Measurements from ENCODE around the gene MNT. TPM values are rescaled to one million over a fixed set of nuclear protein-coding genes. Genes with fewer than 3 reads are reported as not detected.

The MNT gene
- polyA plus RNA-seq, 3 donors, result 0.28 to 42.4 (median 1.3) TPM

DNA sequence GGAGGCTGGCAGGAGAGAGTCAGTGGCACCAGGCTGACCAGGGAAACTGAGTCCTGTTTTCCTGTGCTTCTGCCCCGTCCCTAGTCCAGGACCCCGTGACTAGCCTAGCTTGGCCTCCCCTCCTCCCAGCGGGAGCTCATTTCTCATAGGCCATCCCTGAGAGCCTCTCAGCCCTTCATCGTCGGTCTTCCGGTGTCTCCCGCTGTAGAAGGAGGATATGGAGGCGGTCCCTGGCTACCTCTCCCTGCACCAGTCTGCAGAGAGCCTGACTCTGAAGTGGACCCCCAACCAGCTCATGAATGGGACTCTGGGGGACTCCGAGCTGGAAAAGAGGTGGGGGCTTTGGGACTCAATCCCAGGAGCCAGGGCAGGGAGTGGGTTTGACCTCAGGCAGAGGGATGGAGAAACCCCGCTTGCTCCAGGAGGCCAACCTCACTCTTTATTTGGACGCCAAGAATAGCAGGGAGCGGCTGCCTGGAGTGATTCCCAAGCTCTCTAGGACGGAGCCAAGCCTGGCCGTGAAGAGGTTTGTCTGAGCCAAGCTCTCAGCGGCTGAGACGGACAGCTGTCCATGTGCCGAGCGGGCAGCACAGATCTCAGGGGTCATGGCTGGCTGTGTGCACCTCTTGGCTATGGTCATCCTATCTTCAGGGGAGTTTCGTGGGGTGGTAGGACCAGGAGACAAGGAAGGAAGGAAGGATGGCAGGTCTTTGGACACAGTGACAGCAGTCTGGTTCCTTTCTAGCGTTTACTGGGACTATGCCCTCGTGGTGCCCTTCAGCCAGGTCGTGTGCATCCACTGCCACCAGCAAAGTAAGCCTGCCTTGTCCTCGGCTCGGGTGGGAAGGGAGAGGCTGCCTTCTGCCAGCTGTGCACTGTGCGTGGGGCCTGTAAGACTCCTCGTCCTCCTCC, 36.8 kb downstream of the MNT start:
- Mint-ChIP-seq H3K27ac (peak overlapping the region in 1 of 7 donors; percentile 42), H3K4me1 (peaks cover 6% of the 10 kb centered on the region), H3K36me3 (peaks cover 33 to 49% of the 10 kb centered on the region in 2 donors), H3K9me3 (peaks cover 0 to 3% (median 0%) of the 10 kb centered on the region in 7 donors), H3K27me3 (ENCODE audit: low read depth in 3 of 3) (peaks cover 0 to 2% (median 1%) of the 10 kb centered on the region in 3 donors), H3K4me3 (no peak overlapping the region)
- 95% methylated on average over 17 of the region's 26 CpGs for WGBS (ENCODE audit: insufficient coverage)
- H3K27ac ChIP-seq (ENCODE audit: low read depth in 1 of 2, low read length in 2 of 2), result no peak overlapping the region
- DNase-seq, result no peak
- TF ChIP-seq CTCF (IDR thresholded peaks at IDR 0.05), result no peak
- H3K4me1 ChIP-seq (ENCODE audit: control insufficient read depth in 1 of 2, insufficient read depth in 2 of 2, low read length in 2 of 2), result no peaks in the 10 kb centered on the region
- no peak overlapping the region for H3K4me3 ChIP-seq (replicated peaks in 1 of 3; ENCODE audit: low read depth in 2 of 3, low read length in 3 of 3)
- no peak overlapping the region for H3K4me2 ChIP-seq (replicated peaks; ENCODE audit: extremely low read depth, low read length, poor library complexity, severe bottlenecking)
- H4K20me1 ChIP-seq (ENCODE audit: insufficient read depth, low read length), result no peaks in the 10 kb centered on the region
- H3K27me3 ChIP-seq (ENCODE audit: control insufficient read depth in 2 of 2, insufficient read depth in 2 of 2, low read length in 2 of 2), result no peaks in the 10 kb centered on the region
- H3K79me2 ChIP-seq (ENCODE audit: insufficient read depth, low read length), result no peaks in the 10 kb centered on the region
- H2AFZ ChIP-seq (ENCODE audit: insufficient read depth, low read depth, low read length, poor library complexity, severe bottlenecking), result no peak overlapping the region
- intact Hi-C loops (cut with micrococcal nuclease), result no loop called here
- H3K9ac ChIP-seq (ENCODE audit: insufficient read depth, low read length, poor library complexity, severe bottlenecking), result no peak overlapping the region
- H3K9me3 ChIP-seq (replicated peaks in 1 of 2; ENCODE audit: control insufficient read depth in 1 of 2, insufficient read depth in 1 of 2, low read length in 2 of 2), result no peaks in the 10 kb centered on the region
- peaks cover 11 to 33% of the 10 kb centered on the region in 2 donors for H3K36me3 ChIP-seq (replicated peaks in 1 of 2; ENCODE audit: control insufficient read depth in 1 of 2, insufficient read depth in 2 of 2, low read length in 2 of 2)

DNA sequence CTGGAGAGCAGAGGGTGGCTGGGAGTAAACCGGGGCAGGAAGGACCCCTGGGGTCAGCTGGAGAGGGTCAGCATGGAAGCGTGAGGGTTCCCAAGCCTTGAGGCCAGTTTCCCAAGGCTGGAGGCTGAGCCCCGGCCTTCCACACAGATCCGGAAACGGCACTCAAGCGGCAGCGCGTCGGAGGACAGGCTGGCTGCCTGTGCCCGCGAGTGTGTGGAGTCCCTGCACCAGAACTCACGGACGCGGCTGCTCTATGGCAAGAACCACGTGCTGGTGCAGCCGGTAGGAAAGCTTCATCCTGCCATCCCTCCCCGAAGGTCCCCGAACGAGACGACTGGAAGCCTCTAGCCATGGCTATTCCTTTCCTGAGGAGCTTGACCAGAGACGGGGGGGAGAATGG, 37.5 kb downstream of the MNT start:
- no peak for DNase-seq
- Mint-ChIP-seq H3K4me3 (no peak overlapping the region), H3K36me3 (peaks cover 33 to 49% of the 10 kb centered on the region in 2 donors), H3K27ac (no peak overlapping the region), H3K4me1 (no peaks in the 10 kb centered on the region), H3K27me3 (ENCODE audit: low read depth in 3 of 3) (peaks cover 0 to 4% (median 1%) of the 10 kb centered on the region in 3 donors), H3K9me3 (peaks cover 0 to 3% (median 0%) of the 10 kb centered on the region in 7 donors)
- intact Hi-C loops (cut with micrococcal nuclease), result no loop called here
- H3K79me2 ChIP-seq (ENCODE audit: insufficient read depth, low read length), result no peaks in the 10 kb centered on the region
- H3K36me3 ChIP-seq (replicated peaks in 1 of 2; ENCODE audit: control insufficient read depth in 1 of 2, insufficient read depth in 2 of 2, low read length in 2 of 2), result peaks cover 11 to 33% of the 10 kb centered on the region in 2 donors
- no peak overlapping the region for H3K4me3 ChIP-seq (replicated peaks in 1 of 3; ENCODE audit: low read depth in 2 of 3, low read length in 3 of 3)
- no peaks in the 10 kb centered on the region for H3K4me1 ChIP-seq (ENCODE audit: control insufficient read depth in 1 of 2, insufficient read depth in 2 of 2, low read length in 2 of 2)
- no peak overlapping the region for H3K4me2 ChIP-seq (replicated peaks; ENCODE audit: extremely low read depth, low read length, poor library complexity, severe bottlenecking)
- no peak overlapping the region for H3K9ac ChIP-seq (ENCODE audit: insufficient read depth, low read length, poor library complexity, severe bottlenecking)
- H4K20me1 ChIP-seq (ENCODE audit: insufficient read depth, low read length), result no peaks in the 10 kb centered on the region
- TF ChIP-seq CTCF (IDR thresholded peaks at IDR 0.05), result no peak
- WGBS (ENCODE audit: insufficient coverage), result 97% methylated on average over 21 of the region's 21 CpGs
- no peaks in the 10 kb centered on the region for H3K9me3 ChIP-seq (replicated peaks in 1 of 2; ENCODE audit: control insufficient read depth in 1 of 2, insufficient read depth in 1 of 2, low read length in 2 of 2)
- H3K27me3 ChIP-seq (ENCODE audit: control insufficient read depth in 2 of 2, insufficient read depth in 2 of 2, low read length in 2 of 2), result no peaks in the 10 kb centered on the region
- no peak overlapping the region for H2AFZ ChIP-seq (ENCODE audit: insufficient read depth, low read depth, low read length, poor library complexity, severe bottlenecking)
- H3K27ac ChIP-seq (ENCODE audit: low read depth in 1 of 2, low read length in 2 of 2), result no peak overlapping the region

All from CD14-positive monocyte (primary cell).